GM21423 (cell line): ENCODE measurements around the gene DDB1.

Experiments
- ATAC-seq: cut with Tn5 transposase; IDR thresholded peaks from one replicate; pipeline ENCODE4 v1.9.1; 2021; ENCODE audit warnings: mild to moderate bottlenecking, moderate library complexity; ENCODE audit not compliant: unreplicated experiment

DDB1 gene

GRCh38 chr11:61337706-61338470, 5.0 kb upstream of the DDB1 start:
- ATAC-seq = no peak

DNA sequence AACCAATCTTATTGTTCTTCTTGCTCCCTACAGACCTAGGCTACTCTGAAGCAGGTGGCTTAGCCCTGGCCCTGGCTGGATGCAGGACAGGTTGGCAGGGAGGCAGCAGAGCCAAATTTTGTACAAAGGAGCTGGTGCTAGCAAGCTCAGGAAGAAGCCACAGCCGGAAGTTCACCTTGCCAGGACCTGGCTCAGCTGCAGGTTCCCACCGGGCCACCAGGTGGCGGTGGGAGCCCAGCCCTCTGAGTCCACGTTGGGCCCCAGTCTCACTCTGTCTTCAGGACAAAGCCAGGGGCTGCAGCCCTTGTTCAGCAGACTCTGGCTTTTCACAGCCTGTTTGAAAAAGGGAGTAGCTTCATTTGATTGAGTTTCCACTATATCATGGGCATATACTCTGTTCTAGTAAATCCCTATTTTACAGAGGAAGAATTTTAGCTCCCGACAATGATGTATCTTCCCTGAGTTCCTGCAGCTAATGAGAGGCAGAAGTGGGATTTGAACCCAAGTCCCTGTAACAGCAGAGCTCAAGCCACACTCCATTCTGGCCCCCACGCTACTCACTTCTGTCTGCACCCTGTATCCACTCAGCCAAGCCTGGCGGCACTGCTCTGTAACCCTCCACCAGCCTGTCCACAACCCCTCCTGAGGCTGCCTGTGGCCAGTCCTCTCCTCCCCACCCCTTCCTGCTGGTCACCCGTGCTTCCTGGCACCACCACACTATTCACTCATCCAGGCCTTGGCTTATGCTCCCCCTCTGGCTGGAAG, 3.4 kb upstream of the DDB1 start:
- peak; percentile 57 for ATAC-seq

DNA sequence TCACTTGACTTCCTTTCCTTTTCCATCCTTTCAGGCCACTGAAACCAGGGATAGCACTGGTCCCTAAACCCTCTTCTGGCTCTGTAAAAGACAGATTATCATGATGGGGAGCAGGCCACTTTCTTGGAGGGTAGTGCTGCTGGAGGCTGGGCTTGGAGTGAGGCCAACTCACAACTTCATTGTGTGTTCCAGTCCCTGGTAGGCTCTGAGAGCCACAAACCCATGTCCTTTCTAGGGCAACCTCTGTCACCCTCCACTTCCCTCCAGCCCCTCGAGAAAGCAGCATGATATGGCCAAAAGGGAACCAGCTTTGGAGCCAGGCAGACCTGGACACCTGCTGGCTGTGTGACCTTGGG, 2.4 kb upstream of the DDB1 start:
- ATAC-seq = no peak

DNA sequence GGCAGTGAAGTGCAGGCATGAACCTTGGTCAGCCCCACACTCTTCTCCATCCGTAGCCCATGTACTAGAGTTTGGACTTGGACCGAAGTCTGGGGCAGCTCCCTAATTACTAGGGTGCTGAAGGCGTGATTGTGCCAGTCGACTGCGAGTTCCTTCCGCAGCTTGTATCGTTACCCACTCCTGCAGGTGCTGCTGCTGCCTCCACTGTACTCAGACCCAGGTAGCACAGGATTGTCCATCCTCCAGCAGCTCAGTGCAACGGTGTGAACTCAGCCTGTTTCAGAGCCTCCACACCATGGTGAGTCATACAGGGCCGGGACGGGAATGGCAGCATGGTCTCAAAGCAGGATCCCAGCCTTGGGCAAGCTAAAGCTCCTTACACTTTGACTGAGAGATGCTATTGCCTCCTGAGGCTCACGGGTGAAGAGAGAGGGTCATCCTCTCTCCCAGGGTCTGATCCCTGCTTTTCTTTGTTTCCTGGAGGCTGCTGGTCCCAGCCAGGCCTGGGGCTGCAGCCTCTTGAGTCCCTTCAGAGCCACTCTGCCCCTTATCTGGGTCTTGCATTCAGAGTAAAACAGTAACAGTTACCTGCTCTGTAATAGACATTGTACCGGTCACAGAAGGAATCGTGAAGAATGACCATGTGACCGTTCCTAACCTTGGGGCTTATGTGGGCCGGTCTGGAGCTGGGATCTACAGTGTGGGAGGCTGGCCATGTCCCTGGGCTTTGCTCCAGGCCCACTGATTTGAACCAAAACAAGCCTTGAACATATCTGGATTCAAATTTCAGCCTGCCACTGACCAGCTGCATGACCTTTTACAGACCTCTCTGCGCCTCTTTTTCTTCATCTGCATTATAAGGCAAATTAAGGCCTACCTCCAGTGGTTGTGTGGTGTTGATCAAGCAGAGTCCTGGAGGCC, 1.8 kb upstream of the DDB1 start:
- no peak for ATAC-seq

GRCh38 chr11:61333550-61334433, 887 bp upstream of the DDB1 start:
- ATAC-seq = no peak

- ATAC-seq = no peak
These were observed 566 bp downstream of the DDB1 start for GRCh38 chr11:61332281-61332796.

- no peak for ATAC-seq
These were observed 1.3 kb downstream of the DDB1 start for GRCh38 chr11:61331651-61332050.

DNA sequence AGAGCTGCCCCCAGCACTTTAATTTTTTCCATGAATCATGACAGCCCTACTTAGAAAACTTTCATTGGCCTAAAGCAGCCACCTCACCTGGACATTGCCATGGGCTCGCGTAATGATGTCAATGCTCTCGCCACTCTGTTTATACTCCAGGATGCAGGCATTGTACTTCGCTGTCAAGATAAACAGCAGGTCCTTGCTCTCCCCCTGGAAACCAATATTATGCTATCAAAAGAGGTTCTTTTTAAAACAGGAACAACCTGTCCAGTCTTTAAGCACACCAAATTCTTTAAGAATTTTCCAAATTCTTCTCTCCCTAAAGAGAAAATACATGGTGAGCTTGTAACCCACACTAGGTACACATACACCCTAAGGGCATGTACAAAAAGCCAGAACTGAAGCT, 3.0 kb downstream of the DDB1 start:
- no peak for ATAC-seq

- ATAC-seq = no peak
These were observed 4.6 kb downstream of the DDB1 start for GRCh38 chr11:61328351-61328750.

- ATAC-seq = no peak
These were observed 5.2 kb downstream of the DDB1 start for GRCh38 chr11:61327669-61328071.

- ATAC-seq = no peak
These were observed 7.1 kb downstream of the DDB1 start for GRCh38 chr11:61325649-61326414.

- no peak for ATAC-seq
These were observed 17.6 kb downstream of the DDB1 start for GRCh38 chr11:61315260-61315659.

DNA sequence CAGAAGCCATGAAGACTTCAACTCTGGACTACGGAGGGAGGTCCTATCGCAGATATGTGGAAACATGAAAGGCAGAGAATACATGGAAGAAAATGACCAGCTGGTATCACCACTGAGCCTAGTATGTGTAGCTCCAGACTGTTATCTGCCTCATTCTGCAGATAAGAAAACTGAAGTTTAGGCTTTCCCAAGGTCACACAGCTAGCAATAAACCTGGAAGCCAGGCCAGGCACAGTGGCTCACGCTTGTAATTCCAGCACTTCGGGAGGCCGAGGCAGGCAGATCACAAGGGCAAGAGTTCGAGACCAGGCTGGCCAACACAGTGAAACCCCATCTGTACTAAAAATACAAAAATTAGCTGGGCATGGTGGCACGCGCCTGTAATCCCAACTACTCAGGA, 22.2 kb downstream of the DDB1 start:
- ATAC-seq = no peak

- no peak for ATAC-seq
These were observed 23.2 kb downstream of the DDB1 start for GRCh38 chr11:61309739-61310138.

DNA sequence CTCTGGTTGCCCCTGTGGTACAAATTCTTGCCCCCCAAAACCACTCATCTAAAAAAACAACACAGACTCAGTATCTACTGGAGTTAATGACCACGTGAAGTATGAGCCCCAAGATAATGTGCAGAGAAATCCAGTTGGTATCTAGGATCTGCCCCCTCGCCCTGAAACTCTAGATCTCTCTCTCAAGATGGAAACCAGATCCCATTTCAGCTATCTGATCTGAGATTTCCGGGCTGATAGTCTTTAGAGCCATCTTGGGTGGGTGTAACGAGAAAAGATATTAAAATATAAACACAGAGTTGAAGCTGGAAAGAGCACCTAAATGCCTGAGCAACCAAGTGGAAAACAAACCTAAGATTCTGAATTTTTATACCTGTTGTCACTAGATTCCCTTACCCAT, 23.8 kb downstream of the DDB1 start:
- ATAC-seq = no peak

DNA sequence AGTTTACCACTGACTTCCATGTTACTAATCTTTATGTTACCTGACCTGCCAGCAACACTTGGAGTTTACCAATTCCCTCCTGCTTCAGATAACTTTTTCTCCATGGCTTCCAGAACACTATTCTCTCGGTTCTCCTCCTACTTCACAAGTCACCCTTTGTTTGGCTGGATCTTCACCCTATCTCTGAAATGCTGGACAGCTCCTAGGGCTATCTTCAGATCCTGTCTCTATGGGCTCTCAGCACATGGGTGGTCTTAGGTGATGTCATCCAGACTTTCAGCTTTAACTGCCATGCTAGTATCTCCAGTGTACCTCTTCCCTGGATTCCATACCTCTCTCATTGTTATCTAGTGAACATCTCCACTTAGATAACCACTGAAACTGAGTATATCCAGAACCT, 25.6 kb downstream of the DDB1 start:
- ATAC-seq = no peak

GRCh38 chr11:61306221-61306620, 26.7 kb downstream of the DDB1 start:
- no peak for ATAC-seq

DNA sequence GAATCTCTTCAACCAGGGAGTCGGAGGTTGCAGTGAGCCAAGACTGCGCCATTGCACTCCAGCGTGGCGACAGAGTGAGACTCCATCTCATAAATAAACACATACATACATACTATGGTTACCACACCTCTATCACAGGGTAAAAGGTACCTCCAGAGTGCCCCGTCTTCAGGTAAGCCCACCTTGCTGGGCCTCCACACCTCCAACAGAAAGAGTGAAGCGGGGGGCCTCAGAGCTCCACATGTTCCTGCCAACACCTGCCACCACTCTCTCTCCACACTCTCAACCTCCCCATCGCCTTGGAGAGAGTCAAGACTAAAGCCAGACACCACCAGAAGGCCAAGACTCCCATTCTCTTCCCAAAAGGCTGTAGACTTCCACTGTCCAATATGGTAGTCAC, 27.5 kb downstream of the DDB1 start:
- ATAC-seq = no peak

DNA sequence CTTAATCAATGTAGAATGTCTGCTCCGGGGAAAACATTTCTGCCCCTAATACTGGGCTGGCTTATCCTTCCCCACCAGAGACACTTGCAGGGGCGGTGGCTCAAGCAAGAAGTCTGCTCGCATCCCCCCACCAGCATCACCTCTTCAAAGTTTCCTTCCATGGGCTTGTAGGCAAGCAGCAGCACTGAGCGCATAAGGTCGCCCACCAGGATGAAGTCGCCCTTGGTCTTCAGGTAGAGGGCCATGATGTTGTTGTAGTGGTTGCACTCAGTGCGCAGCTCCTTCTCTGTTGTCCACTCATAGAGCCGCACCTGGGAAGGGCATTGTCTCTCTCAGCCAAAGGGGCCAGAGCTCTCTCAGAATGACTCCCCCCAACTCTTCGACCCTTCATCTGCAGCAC, 29.2 kb downstream of the DDB1 start:
- ATAC-seq = no peak

- no peak for ATAC-seq
These were observed 30.4 kb downstream of the DDB1 start for GRCh38 chr11:61302550-61302949.
